D721Med (cell line): ENCODE results near the gene ZNF830.

Source experiments
- DNase-seq: peaks from one replicate; pipeline ENCODE4 v3.0.0; 2011; ENCODE audit warnings: low spot score; ENCODE audit not compliant: insufficient read length
- FAIRE-seq: peaks from 2 replicates; lab custom pipeline; 2011; peaks lifted over from hg19 to GRCh38; lab: Jason Lieb, UNC
- TF ChIP-seq, protein P1 (sequence below): IDR thresholded peaks from 2 replicates; pipeline ENCODE4 v1.5.1; 2012; ENCODE audit warnings: mild to moderate bottlenecking, control low read depth; ENCODE audit not compliant: insufficient read depth; ENCODE audit errors: missing control alignments

Gene ZNF830

DNA sequence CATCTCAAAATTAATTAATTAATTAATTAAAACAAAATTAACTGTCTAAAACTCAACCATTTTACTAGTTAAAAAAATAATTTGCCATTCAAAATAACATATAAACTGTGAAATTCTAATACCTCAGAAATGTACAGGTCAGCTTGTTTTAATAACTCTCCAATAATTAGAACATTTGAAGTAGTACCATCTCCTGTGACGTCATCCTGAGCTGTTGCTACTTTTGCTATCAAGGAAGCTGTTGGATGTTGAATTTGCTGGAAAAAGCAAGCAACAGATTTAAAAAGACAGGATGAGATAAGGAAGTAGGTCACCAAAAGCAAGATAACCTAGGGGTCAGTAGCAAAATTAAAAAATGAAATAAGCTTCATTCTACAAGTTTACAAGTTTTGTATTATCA, 2.9 kb upstream of the ZNF830 start:
- FAIRE-seq, result no peak
- no peak for DNase-seq
- TF ChIP-seq, protein P1, sequence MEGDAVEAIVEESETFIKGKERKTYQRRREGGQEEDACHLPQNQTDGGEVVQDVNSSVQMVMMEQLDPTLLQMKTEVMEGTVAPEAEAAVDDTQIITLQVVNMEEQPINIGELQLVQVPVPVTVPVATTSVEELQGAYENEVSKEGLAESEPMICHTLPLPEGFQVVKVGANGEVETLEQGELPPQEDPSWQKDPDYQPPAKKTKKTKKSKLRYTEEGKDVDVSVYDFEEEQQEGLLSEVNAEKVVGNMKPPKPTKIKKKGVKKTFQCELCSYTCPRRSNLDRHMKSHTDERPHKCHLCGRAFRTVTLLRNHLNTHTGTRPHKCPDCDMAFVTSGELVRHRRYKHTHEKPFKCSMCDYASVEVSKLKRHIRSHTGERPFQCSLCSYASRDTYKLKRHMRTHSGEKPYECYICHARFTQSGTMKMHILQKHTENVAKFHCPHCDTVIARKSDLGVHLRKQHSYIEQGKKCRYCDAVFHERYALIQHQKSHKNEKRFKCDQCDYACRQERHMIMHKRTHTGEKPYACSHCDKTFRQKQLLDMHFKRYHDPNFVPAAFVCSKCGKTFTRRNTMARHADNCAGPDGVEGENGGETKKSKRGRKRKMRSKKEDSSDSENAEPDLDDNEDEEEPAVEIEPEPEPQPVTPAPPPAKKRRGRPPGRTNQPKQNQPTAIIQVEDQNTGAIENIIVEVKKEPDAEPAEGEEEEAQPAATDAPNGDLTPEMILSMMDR, result no peak

DNA sequence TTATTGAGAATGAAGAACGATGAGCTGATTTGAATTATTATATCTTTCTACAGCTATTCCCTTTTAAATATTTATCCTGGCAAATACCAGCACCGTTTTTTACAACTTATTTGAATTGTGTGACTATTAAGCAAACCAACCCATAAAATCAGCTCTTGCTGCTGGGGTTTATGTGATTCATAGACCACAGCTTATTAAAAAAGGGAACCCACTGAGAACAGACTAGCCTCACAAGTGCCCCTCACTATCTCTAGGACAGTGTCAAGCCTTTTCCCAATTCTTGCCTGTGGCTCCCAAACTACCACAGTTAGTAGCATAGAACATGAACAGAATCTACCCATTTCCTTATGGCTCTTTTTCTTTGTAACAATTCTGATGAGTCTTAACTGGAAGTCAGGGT, 12.8 kb downstream of the ZNF830 start:
- DNase-seq (no peak), FAIRE-seq (no peak)
- TF ChIP-seq, protein P1, result no peak

DNA sequence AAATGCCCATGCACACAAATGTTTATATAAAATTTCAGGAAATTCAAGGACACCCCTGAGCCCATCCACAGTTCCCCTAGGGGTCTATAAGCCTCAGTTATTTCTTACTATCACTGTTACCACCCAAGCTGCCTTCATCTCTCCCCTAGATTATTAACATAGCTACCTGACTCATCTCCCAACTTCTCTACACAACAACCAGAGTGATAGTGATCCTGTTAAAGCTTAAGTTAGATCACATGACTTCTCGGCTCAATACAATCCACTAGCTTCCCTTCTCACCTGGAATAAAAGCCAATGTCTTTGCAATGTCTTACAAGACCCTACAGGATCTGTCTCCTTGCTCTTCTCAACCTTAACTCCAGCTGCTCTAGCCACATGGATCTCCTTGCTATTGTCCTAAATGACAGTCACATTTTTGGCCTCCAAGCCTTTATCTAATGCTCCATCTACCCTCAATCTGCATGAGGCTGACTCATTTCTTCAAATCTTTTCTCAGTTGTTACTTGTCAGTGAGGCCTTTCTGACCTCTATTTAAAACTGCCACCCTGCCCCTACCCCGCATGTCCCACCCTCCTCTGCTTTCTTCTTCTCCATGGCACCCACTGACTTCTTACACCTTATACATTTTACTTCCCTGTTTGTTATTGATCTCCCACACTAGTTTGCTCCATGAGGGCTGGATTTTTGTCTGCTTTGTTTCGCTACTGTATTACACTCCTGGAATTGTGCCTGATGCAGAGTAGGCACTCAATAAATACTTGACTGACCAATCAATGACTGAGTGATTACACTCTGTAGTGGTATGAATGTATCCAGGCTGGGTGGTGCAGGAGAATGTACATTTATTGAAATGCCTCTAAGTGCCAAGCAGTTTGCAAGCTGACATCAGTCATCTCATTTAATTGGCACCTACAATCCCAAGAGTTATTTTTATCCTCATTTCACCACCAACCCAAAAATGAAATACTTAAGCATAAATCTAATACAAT, 13.8 kb downstream of the ZNF830 start:
- TF ChIP-seq, protein P1, result no peak
- no peak for DNase-seq
- no peak for FAIRE-seq

DNA sequence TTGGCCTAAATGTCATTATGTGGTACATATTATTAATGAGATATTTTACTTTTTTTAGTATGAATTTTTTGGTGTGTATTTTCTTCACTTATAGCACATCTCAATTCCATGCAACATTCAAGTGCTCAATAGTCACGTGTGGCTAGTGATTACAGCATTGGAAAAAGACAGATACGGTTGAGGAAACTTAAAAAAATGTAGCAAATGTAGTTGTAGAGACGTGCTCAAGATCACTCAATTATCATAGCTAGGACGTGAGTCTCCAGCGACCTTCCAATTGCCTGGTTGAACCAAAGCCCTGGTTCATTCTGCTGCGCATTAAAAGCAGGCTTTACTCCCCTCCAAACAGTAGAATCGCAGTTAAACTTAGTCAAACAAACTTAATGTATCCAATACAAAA, 17.8 kb downstream of the ZNF830 start:
- no peak for DNase-seq
- TF ChIP-seq, protein P1, result no peak
- no peak for FAIRE-seq

DNA sequence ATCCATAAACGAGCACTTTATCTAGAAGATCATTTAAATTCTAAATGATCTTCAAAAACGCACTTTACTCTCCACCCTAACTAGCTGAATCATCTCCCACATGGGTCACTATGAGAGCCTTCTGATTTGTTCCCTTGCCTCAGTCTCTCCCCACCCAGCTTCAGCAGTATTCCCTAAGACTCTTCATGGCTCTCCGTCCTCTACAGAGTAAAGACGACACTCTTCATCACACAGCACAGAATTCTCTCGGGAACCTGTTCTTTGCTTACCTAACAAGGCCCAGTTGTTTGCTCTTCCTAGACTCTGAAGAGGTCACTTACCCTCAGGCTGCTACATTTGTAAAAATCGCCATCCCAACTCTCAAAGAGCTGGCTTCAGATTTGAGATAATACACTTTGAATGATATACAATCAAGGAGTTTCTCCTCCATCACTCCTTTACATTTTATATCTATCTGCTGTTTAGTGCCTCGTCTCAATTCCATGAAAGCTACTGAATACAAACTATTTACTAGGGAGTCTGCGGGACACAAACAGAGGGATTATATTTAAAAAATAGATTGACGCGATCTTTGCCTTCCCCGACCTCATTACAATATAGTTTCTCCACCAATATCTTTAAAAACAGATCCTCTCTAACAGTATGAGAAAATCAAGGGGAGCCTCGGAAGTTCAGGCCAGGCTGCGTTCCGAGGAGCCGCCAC, 18.5 kb downstream of the ZNF830 start:
- TF ChIP-seq, protein P1, result no peak
- FAIRE-seq (no peak), DNase-seq (no peak)

DNA sequence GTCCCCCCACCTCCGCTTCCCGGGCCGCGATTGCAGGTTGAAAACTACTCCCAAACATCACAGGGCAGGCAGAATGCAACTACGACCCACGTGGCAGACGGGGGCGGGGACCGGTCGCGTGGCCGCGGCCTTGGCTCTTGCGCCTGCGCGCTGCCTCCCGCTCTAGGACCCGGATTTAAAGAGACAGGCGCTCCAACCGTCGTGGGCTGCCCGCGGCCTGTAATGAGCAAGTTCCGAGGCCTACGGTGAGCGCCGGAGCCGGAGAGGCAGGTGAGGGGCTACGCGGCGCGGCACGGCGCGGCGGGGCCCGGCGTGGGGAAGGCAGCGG, 19.0 kb downstream of the ZNF830 start, which contains the start of gene LIG3:
LIG3 (plus strand) TSS at position 160 of the 328 bp plus-strand sequence. CDS start 2,494 bp downstream, outside the sequence.
- TF ChIP-seq, protein P1, result no peak
- FAIRE-seq, result no peak
- DNase-seq, result peak; percentile 73
